Glutamatergic neuron (in vitro differentiated cells): Measurements from ENCODE around the gene MAST4. TPM values are rescaled to one million over a fixed set of nuclear protein-coding genes. Genes with fewer than 3 reads are reported as not detected.
A peak's percentile ranks its signal among the peaks of the same experiment; 100 is the strongest.

ENCODE experiments used
- DNase-seq: peaks from one replicate; pipeline ENCODE4 v3.0.0; 2022
- H3K27ac Mint-ChIP-seq: one replicate; pipeline ENCODE4 v1.8.0; 2020; ENCODE audit warnings: mild to moderate bottlenecking, mixed read lengths, inconsistent platforms; ENCODE audit not compliant: unreplicated experiment
- H3K27me3 Mint-ChIP-seq: one replicate; pipeline ENCODE4 v1.8.0; 2020; ENCODE audit warnings: mild to moderate bottlenecking, moderate library complexity, mixed read lengths, inconsistent platforms; ENCODE audit not compliant: unreplicated experiment
- H3K36me3 Mint-ChIP-seq: one replicate; pipeline ENCODE4 v1.8.0; 2020; ENCODE audit warnings: mild to moderate bottlenecking, mixed read lengths, inconsistent platforms; ENCODE audit not compliant: unreplicated experiment
- H3K4me1 Mint-ChIP-seq: one replicate; pipeline ENCODE4 v1.8.0; 2020; ENCODE audit warnings: mild to moderate bottlenecking, low read depth, mixed read lengths, inconsistent platforms; ENCODE audit not compliant: unreplicated experiment
- H3K4me3 Mint-ChIP-seq: one replicate; pipeline ENCODE4 v1.8.0; 2020; ENCODE audit warnings: mild to moderate bottlenecking, mixed read lengths, inconsistent platforms; ENCODE audit not compliant: unreplicated experiment
- H3K9me3 Mint-ChIP-seq: one replicate; pipeline ENCODE4 v1.8.0; 2020; ENCODE audit warnings: mild to moderate bottlenecking, moderate library complexity, mixed read lengths, inconsistent platforms; ENCODE audit not compliant: unreplicated experiment
- total RNA-seq: library from RNA; stranded (reverse); fragmentation: NEBNext Ultra II Directional; extraction: Animal tissue kit (Norgen Biotek cat#: 25700); gene quantifications from one replicate; pipeline ENCODE4 v1.2.1, GENCODE V29; 2021; ENCODE audit not compliant: unreplicated experiment
- TF ChIP-seq, protein P1 (sequence below): fragments of 200-600 bp; sonication (generic); IDR thresholded peaks from one replicate; pipeline ENCODE4 v1.5.0; 2021; ENCODE audit not compliant: partially characterized antibody, unreplicated experiment

MAST4 gene
- total RNA-seq, 1 donor from 2014 or later, result 11.5 TPM

DNA sequence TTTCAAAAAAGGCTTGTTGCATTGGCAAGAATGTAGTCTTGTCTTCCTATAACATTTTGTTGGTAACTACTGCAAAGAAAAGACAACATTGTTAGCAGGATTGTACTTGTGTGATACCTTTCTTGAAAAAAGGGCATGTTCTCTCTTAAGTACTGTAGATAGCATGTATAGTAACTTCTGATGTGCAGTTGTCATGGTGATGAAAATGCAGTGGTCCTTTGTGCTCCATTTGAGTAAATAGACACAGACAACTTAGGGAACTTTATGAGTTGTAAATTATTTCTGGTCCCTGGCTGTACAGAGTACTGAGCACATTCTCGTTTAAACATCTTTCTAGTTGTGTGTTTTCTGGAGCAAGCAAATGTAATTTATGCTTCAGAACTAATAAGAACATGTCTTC is 497.1 kb downstream of the MAST4 start:
- Mint-ChIP-seq H3K4me1 (peaks cover 33% of the 10 kb centered on the region), H3K9me3 (peaks cover 4% of the 10 kb centered on the region), H3K27ac (no peak overlapping the region), H3K36me3 (no peaks in the 10 kb centered on the region), H3K27me3 (peaks cover 6% of the 10 kb centered on the region), H3K4me3 (no peak overlapping the region)
- DNase-seq, result no peak
- TF ChIP-seq, protein P1, sequence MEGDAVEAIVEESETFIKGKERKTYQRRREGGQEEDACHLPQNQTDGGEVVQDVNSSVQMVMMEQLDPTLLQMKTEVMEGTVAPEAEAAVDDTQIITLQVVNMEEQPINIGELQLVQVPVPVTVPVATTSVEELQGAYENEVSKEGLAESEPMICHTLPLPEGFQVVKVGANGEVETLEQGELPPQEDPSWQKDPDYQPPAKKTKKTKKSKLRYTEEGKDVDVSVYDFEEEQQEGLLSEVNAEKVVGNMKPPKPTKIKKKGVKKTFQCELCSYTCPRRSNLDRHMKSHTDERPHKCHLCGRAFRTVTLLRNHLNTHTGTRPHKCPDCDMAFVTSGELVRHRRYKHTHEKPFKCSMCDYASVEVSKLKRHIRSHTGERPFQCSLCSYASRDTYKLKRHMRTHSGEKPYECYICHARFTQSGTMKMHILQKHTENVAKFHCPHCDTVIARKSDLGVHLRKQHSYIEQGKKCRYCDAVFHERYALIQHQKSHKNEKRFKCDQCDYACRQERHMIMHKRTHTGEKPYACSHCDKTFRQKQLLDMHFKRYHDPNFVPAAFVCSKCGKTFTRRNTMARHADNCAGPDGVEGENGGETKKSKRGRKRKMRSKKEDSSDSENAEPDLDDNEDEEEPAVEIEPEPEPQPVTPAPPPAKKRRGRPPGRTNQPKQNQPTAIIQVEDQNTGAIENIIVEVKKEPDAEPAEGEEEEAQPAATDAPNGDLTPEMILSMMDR, result no peak

DNA sequence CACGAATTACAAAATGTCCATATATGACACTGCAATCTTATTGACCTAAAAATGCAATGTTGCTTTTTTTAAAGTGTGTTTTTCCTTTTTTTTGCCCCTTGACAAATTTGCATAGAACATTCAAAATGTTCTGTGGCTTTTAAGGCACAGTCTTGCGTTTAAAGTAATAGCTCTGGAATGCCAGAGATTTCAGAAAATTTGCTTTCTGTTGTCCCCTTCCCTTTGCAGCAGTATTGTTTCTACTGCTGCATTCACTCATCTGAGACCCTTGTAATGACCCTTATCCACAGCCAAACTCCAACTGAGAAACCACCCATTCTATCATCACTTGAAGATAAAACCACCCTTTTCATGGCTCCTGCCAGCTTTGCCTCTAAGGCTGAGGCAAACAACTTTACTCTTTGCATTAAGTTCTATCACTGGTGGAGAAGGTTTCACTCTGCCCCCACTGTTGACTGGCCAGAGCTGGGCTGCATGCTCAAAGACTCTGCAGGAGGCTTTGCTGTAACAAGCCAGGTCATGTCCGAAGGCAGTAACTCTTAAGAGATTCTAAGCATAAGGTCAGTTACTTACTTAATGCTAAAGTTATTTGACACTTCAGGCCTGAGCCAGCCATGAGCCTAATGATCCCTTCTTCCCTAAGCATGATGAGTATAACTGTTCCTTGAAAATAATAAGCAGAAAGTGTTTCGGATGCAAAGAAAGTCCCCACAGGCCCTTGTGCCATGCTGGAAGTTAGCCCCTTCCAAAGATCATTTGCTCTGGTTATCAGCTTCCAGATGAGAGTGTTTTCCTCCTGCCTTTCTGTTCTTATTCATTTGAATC is 498.5 kb downstream of the MAST4 start:
- TF ChIP-seq, protein P1, result no peak
- Mint-ChIP-seq H3K4me1 (peaks cover 19% of the 10 kb centered on the region), H3K4me3 (no peak overlapping the region), H3K27me3 (peaks cover 4% of the 10 kb centered on the region), H3K9me3 (no peaks in the 10 kb centered on the region), H3K36me3 (no peaks in the 10 kb centered on the region), H3K27ac (peak overlapping the region; percentile 13)
- DNase-seq, result no peak

DNA sequence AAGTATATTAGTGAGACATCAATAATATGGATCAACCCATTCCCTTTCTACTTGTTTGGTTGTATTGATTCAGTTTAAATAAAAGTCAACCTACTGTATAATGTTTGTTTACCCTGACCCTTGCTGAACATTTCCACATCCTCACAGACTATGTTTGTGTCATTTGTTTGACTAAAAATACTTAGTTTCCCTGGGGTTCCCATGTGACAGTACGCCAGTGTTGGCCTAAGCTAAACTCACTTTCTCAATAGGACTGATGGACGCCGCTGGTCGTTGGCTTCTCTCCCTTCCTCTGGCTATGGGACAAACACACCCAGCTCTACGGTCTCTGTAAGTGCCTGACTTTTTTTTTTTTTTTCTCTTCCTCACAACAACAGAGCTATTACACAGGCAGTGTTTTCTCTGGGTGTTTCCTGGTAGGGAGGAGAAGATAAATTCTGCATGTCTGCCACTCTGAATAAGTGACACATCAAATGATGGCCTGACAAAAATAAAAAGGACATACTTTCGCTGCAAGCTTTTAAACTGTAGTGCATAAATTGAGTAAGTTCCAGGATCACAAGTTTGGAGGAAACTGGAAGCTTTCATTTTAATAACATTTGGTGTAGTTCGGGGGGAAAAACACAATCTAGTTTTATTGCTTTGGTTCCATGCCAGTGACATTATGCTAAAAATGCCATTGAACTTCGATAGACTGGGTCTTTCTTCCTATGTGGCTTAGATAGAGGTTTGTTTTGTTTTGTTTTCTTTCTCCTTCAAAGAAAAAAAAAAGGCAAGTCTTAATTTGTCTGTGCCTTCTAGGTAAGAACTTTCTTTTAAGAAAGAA is 499.4 kb downstream of the MAST4 start:
- H3K27ac Mint-ChIP-seq, result no peak overlapping the region
- H3K9me3 Mint-ChIP-seq, result no peaks in the 10 kb centered on the region
- TF ChIP-seq, protein P1, result no peak
- H3K36me3 Mint-ChIP-seq, result no peaks in the 10 kb centered on the region
- no peak for DNase-seq
- peaks cover 3% of the 10 kb centered on the region for H3K27me3 Mint-ChIP-seq
- H3K4me3 Mint-ChIP-seq, result no peak overlapping the region
- peaks cover 19% of the 10 kb centered on the region for H3K4me1 Mint-ChIP-seq

DNA sequence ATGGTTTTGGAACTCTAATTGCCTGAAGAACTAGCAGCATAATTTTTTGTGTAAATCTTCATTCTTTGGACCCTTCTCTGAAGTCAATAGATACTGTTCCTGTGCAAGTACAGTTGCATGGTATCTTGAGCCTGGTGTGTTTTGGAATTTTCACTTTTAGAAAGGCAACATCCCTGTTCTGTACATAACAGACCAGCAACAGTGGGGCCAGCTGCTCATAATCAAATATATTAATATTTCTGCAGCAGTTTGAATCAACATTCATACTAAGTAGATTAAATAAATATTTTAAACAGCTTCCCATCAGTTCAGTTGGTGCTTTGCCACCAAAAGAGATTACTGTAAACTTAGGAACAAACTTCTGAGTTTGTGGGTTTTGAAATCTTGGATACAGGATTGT is 502.5 kb downstream of the MAST4 start:
- Mint-ChIP-seq H3K4me3 (no peak overlapping the region), H3K36me3 (no peaks in the 10 kb centered on the region), H3K27me3 (no peaks in the 10 kb centered on the region), H3K27ac (no peak overlapping the region), H3K4me1 (peaks cover 27% of the 10 kb centered on the region), H3K9me3 (no peaks in the 10 kb centered on the region)
- TF ChIP-seq, protein P1, result no peak
- no peak for DNase-seq
